GM18499 (cell line): ENCODE measurements around the gene CELF4.

Source experiments
- ATAC-seq: cut with Tn5 transposase; IDR thresholded peaks from one replicate; pipeline ENCODE4 v1.9.1; 2021; ENCODE audit warnings: moderate number of reproducible peaks; ENCODE audit not compliant: insufficient read depth, unreplicated experiment

The CELF4 gene

DNA sequence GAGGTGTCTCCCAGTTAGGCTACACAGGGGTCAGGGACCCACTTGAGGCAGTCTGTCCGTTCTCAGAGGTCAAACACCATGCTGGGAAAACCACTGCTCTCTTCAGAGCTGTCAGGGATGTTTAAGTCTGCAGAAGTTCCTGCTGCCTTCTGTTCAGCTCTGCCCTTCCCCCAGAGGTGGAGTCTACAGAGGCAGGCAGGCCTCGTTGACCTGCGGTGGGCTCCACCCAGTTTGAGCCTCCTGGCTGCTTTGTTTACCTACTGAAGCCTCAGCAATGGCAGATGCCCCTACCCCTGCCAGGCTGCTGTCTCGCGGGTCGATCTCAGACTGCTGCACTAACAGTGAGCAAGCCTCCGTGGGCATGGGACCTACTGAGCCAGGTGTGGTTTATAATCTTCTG, 346.3 kb downstream of the CELF4 start:
- no peak for ATAC-seq

DNA sequence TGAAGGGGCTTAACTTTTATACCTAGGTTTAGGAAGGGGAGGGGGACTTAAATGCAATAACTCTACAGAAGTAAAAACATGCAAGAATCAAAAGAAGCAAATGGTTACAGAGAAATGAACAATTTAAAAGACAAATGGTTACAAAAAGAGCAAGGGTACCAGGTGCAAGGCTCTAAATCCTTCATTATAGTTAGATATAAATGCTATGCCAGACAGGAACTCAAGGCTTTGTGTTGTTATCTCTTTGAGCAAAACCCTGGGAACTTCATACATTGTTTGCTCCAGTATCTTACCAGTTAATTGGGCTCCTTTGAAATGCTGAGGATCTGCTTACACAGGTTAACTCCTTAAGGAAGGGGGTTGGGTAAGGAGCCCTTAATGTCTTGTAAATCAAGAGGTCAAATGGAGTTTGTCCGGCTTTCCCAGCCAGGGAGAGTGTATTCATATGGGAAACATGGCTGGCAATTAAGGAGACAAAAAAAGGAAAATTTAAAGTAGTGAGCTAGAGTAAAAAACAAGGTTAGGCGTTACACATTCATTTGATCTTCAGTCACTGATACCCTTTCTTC, 347.5 kb downstream of the CELF4 start:
- ATAC-seq, result no peak

DNA sequence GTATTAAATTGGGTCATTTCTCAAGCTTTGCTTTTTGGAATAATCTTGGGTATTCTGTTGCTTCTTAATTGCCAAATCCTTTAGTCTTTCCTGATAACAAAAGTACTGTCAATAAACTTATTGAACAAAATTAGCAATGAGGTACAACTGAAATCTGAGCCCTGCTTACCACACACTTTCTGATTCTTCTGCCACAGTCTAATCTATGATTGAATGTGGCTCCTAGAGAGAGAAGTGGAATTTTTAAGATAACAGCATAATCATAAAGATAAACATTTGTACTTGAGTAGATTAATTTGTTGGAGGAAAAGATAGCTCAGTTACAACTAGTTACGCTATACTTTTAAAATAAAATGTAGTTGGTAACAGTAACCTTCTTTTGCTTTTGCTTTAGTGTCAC, 354.8 kb downstream of the CELF4 start:
- no peak for ATAC-seq

DNA sequence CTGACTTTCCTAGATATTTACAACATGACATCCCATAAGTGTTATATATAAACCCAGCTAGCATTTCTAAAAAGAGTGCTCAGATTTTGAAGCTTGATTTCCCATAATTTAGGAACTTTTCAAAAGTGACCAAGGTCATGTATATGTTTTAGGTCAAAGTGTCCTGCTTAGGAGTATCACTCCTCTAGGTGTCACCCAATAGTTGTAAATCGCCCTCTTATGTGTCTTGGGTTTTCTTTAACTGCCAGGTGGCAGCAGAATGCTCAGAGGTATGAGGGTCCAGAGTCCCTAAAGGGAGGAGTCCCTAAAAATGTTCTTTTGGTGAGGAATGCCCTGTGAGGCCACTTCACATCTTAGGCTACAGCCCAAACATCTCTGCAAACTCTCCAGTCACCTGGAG, 358.3 kb downstream of the CELF4 start:
- ATAC-seq, result no peak

DNA sequence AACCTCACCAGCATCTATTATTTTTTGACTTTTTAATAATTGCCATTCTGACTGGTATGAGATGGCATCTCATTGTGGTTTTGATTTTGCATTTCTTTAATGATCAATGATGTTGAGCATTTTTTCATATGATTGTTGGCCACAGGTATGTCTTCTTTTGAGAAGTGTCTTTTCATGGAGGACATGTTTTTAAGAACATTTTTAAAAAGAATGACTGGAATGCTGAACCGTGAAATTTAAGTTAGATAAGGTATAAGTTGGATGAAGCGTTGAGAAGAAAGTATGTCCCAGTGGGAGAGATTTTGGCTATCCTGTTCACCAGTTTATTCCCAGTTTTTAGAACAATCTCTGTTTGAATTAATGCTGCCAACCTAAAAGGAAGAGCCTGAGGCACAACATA, 365.9 kb downstream of the CELF4 start:
- no peak for ATAC-seq
